Body of pancreas (tissue), 4 donors: ENCODE data around the gene DLG2.

ENCODE experiments used
- POLR2A ChIP-seq, 3 donors: fragments of 450-650 bp; IDR thresholded peaks; one replicate each; pipeline ENCODE4 v1.6.1; 2016; ENCODE audit warnings: antibody characterized with exemption in 3 of 3, mild to moderate bottlenecking in 2 of 3
- TF ChIP-seq, protein P1 (sequence below), 7 experiments: fragments of 450-650 bp in 4 of 7; fragments of 200-600 bp in 3 of 7; sonication (generic) in 3 of 7; IDR thresholded peaks; one replicate each; pipeline ENCODE4 v1.5.1; 2016 to 2019; ENCODE audit warnings: antibody characterized with exemption in 7 of 7

DNA sequence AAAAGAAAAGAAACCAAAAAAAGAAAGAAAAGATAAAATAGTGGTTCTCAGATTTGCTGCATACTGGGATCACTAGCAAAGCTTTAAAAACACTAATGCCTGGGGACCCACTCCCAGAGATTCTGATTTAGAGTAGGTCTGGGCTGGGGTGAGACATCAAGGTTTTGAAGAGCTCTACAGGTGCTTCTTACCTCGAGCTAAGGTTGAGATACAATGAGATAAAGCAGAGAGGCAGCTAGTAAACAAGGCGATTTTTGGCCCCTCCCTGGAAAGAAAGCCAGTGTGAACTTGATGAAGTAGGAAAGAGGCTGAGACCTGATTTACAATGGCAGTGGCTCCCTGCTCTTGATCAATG is 2013.4 kb downstream of the DLG2 start:
- TF ChIP-seq, protein P1, sequence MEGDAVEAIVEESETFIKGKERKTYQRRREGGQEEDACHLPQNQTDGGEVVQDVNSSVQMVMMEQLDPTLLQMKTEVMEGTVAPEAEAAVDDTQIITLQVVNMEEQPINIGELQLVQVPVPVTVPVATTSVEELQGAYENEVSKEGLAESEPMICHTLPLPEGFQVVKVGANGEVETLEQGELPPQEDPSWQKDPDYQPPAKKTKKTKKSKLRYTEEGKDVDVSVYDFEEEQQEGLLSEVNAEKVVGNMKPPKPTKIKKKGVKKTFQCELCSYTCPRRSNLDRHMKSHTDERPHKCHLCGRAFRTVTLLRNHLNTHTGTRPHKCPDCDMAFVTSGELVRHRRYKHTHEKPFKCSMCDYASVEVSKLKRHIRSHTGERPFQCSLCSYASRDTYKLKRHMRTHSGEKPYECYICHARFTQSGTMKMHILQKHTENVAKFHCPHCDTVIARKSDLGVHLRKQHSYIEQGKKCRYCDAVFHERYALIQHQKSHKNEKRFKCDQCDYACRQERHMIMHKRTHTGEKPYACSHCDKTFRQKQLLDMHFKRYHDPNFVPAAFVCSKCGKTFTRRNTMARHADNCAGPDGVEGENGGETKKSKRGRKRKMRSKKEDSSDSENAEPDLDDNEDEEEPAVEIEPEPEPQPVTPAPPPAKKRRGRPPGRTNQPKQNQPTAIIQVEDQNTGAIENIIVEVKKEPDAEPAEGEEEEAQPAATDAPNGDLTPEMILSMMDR (IDR thresholded peaks at IDR 0.05): no peak
- TF ChIP-seq POLR2A (IDR thresholded peaks at IDR 0.05): no peak
